GM19193 (cell line): ENCODE results near the gene CLECL1.

Experiments
- POLR2A ChIP-seq: IDR thresholded peaks from 4 replicates; pipeline ENCODE4 v1.6.1; 2011; ENCODE audit not compliant: insufficient read depth, insufficient read length; ENCODE audit errors: extremely low read depth

The CLECL1 gene

GRCh38 chr12:9687228-9687627 is 45.7 kb downstream of the CLECL1 start:
- no peak for TF ChIP-seq POLR2A

- no peak for TF ChIP-seq POLR2A
Measured at GRCh38 chr12:9685915-9686314, 47.0 kb downstream of the CLECL1 start.

- peak; percentile 37 for TF ChIP-seq POLR2A
Measured at GRCh38 chr12:9674226-9674590, 58.7 kb downstream of the CLECL1 start.

GRCh38 chr12:9673404-9674225 is 59.3 kb downstream of the CLECL1 start:
- peak; percentile 56 for TF ChIP-seq POLR2A
